BJ (cell line): ENCODE results near the gene MEG3. TPM values are rescaled to one million over a fixed set of nuclear protein-coding genes. Genes with fewer than 3 reads are reported as not detected.

Source experiments
- CTCF ChIA-PET: fragments of 350-600 bp; formaldehyde crosslinking; extraction: SDS; loops from one replicate; lab custom pipeline; 2021; ENCODE audit warnings: antibody characterized with exemption, inconsistent platforms; lab: Yijun Ruan, JAX
- POLR2A ChIA-PET: fragments of 300-600 bp; sonication (Branson Sonifier 250); formaldehyde crosslinking; extraction: SDS; loops from one replicate; lab custom pipeline; 2021; ENCODE audit warnings: antibody characterized with exemption; lab: Charles Lee
- DNase-seq: peaks from one replicate; pipeline ENCODE4 v3.0.0-alpha.2; 2011; ENCODE audit warnings: low read depth
- H3K27me3 ChIP-seq: 2 replicates; pipeline ENCODE4 v1.6.0; 2011; ENCODE audit warnings: low read length; ENCODE audit not compliant: control insufficient read depth, insufficient read depth
- H3K36me3 ChIP-seq: 2 replicates; pipeline ENCODE4 v1.5.1; 2011; ENCODE audit warnings: low read length; ENCODE audit not compliant: control insufficient read depth, insufficient read depth
- H3K4me3 ChIP-seq: 2 replicates; pipeline ENCODE4 v1.5.1; 2011; ENCODE audit warnings: low read depth, mild to moderate bottlenecking, control low read depth, low read length
- CTCF ChIP-seq: IDR thresholded peaks from 2 replicates; pipeline ENCODE4 v1.5.1; 2011; ENCODE audit warnings: low read depth, mild to moderate bottlenecking, control low read depth, inconsistent platforms, low read length, moderate library complexity; ENCODE audit not compliant: insufficient read depth
- polyA plus RNA-seq: library from polyadenylated mRNA; depleted of rRNA; stranded (reverse); fragments of >200 nt; gene quantifications from 2 replicates; pipeline ENCODE4 v1.2.3, GENCODE V29; 2011

MEG3 gene
- polyA plus RNA-seq, 1 experiment, result 234 TPM

GRCh38 chr14:100786131-100786530 is 39.8 kb upstream of the MEG3 start:
- Histone ChIP-seq H3K4me3 (no peak overlapping the region), H3K27me3 (peaks cover 2% of the 10 kb centered on the region; the same call in 1 of the 2 replicates), H3K36me3 (no peaks in the 10 kb centered on the region)
- ChIA-PET POLR2A (no interaction called here), CTCF (no interaction called here)
- TF ChIP-seq CTCF, result no peak
- DNase-seq, result no peak

- CTCF ChIA-PET, result interaction anchor here (1.1 kb wide), 1 partner anchor 54 kb away, joined by 4 read pairs; no protein-coding TSS in a partner anchor
- POLR2A ChIA-PET, result no interaction called here
- peaks cover 2% of the 10 kb centered on the region; the same call in 1 of the 2 replicates for H3K27me3 ChIP-seq
These were observed 39.2 kb upstream of the MEG3 start for GRCh38 chr14:100786576-100787219.

GRCh38 chr14:100787659-100788058 is 38.3 kb upstream of the MEG3 start:
- DNase-seq, result no peak
- ChIA-PET POLR2A (no interaction called here), CTCF (interaction anchor here (1.1 kb wide), 1 partner anchor 55 kb away, joined by 4 read pairs; no protein-coding TSS in a partner anchor)
- H3K4me3 ChIP-seq, result no peak overlapping the region
- no peaks in the 10 kb centered on the region; the same call in 1 of the 2 replicates for H3K27me3 ChIP-seq
- TF ChIP-seq CTCF, result no peak
- no peaks in the 10 kb centered on the region for H3K36me3 ChIP-seq

More at GRCh38 chr14:100786576-100787219, 39.2 kb upstream of the MEG3 start:
- no peak overlapping the region for H3K4me3 ChIP-seq
- TF ChIP-seq CTCF, result no peak
- H3K36me3 ChIP-seq, result no peaks in the 10 kb centered on the region
- no peak for DNase-seq

GRCh38 chr14:100788517-100788916 is 37.4 kb upstream of the MEG3 start:
- Histone ChIP-seq H3K36me3 (no peaks in the 10 kb centered on the region), H3K4me3 (no peak overlapping the region), H3K27me3 (peaks cover 3% of the 10 kb centered on the region)
- ChIA-PET POLR2A (no interaction called here), CTCF (interaction anchor here (1.0 kb wide), 1 partner anchor 125 kb away, joined by 3 read pairs; no protein-coding TSS in a partner anchor)
- no peak for DNase-seq
- TF ChIP-seq CTCF, result no peak

GRCh38 chr14:100788942-100789341 is 37.0 kb upstream of the MEG3 start:
- H3K36me3 ChIP-seq, result no peaks in the 10 kb centered on the region
- no peak for DNase-seq
- TF ChIP-seq CTCF, result no peak
- H3K4me3 ChIP-seq, result no peak overlapping the region
- POLR2A ChIA-PET, result no interaction called here
- peaks cover 3% of the 10 kb centered on the region for H3K27me3 ChIP-seq
- CTCF ChIA-PET, result interaction anchor here (1.0 kb wide), 1 partner anchor 126 kb away, joined by 3 read pairs; no protein-coding TSS in a partner anchor
